GM21515 (cell line): ENCODE results near the gene NPW.

Experiments
- ATAC-seq: cut with Tn5 transposase; IDR thresholded peaks from one replicate; pipeline ENCODE4 v1.9.1; 2021; ENCODE audit not compliant: unreplicated experiment

Gene NPW

DNA sequence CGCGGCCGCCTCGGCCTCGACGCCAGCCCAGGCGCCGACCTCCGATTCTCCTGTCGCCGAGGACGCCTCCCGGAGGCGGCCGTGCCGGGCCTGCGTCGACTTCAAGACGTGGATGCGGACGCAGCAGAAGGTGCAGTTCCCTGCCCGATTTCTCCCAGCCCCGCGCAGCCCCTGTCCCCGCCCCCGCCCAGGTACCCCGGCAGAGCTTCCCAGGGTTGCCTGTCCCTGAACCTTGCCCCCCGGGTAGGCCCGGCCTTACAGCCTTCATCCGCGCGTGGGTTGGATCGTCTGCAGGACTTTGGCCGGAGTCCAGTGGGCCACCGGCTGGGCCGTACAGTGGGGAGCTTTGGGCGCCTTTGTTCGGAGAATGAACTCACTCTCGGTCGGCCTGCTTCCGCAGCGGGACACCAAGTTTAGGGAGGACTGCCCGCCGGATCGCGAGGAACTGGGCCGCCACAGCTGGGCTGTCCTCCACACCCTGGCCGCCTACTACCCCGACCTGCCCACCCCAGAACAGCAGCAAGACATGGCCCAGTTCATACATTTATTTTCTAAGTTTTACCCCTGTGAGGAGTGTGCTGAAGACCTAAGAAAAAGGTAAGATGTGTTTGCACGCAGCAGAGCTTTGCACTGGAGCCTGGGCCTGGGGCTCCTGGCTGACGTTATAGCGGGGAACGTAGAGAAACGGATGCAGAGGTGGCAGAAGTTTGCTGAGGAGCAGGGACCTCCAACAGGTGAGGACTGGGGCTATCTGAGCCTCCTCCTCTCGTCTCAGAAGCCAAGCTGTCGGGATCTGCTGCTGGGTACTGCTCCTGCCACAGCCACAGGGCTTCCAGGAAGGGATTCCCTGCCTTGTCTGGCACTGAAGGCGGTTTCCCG is 35.0 kb upstream of the NPW start:
- peak; percentile 12 for ATAC-seq

DNA sequence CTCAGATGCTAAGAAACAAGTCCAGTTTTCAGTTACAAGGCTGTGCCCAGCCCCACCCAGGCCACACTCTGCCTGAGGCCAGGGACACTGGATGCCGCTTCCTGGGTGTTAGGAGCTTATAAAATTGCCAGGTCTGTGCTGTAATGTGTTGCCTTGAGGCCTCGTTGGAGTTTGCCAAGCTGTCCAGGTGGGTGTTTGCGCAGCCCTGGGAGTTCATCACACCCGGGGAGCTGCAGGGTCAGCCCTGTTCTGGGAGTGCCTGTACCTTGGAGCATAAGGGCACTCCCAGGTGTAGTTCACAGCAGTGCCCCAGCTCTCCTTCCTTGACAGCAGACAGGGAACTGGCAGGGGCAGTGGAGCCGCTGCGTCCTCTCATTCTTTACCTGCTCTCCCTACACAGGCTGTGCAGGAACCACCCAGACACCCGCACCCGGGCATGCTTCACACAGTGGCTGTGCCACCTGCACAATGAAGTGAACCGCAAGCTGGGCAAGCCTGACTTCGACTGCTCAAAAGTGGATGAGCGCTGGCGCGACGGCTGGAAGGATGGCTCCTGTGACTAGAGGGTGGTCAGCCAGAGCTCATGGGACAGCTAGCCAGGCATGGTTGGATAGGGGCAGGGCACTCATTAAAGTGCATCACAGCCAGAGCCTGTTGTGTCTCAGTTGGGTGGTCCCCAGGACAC is 34.0 kb upstream of the NPW start:
- ATAC-seq: no peak

DNA sequence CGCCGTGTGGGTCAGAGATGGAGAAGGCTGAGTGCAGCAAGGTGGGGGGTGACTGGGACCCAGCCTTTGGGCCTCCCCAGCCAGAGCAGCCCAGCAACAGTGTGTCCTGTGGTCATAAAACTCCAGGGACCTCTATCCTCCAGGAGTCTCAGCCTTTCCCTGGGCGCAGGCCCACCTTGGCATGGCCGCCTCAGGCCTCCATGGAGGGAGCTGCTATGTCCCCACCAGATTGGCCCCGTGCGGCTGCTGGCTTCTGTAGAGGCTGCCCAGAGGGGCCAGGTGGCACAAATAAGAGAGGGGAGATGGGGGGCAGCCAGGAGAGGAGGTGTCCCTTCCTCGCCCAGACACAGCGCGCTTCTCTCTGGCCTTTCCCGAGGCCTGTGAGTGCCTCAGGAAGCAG is 32.4 kb upstream of the NPW start:
- ATAC-seq: no peak

DNA sequence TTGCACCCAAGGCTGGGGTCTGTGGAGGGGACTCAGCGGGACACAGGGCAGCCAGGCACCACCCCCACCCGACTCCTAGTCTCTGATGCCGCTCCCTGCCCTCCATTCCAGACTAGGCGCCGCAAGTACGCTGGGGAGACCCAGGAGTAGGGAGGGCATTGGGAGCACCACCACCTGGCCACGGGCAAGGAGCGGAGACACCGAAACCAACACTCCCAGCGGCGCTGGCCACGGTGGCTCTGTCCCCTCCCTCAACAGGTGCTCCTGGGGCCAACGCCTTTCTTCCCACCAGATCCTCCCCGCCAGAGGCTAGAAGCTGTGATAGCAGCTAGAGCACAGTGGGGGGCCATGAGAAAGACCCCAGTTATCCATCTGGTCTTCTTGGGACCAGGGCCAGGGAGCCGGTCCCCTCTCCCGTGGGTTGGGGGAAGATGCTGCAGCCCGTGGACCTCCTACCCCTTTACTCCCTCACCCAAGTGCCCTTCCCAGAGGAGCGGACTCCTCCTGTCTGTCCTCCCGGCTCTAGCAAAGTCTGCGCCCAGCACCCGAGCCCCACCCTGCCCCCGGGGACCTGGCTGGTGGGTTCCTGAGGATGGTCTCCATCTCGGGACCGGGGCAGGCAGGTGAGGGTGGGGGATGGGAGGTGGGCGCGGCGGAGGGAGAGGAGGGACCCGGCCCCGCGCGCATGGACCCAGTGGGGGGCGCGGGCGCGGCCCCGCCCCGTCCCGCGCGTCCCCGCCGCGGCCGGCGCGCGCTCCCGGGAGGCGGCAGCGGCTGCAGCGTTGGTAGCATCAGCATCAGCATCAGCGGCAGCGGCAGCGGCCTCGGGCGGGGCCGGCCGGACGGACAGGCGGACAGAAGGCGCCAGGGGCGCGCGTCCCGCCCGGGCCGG is 30.1 kb upstream of the NPW start, which contains the start of gene SYNGR3:
TSS of gene SYNGR3 (plus strand) at position 762 of the 892 bp plus-strand sequence. CDS start 133 bp downstream, outside the sequence.
- ATAC-seq: no peak

DNA sequence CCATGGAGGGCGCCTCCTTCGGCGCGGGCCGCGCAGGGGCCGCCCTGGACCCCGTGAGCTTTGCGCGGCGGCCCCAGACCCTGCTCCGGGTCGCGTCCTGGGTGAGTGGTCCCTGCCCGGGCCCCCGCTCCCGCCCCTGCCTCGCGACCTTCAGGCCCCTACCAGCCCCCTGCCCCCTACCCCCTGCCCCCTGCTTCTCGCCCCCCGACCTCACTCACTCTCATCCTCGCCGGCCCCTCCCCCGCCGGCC is 29.6 kb upstream of the NPW start:
- no peak for ATAC-seq

DNA sequence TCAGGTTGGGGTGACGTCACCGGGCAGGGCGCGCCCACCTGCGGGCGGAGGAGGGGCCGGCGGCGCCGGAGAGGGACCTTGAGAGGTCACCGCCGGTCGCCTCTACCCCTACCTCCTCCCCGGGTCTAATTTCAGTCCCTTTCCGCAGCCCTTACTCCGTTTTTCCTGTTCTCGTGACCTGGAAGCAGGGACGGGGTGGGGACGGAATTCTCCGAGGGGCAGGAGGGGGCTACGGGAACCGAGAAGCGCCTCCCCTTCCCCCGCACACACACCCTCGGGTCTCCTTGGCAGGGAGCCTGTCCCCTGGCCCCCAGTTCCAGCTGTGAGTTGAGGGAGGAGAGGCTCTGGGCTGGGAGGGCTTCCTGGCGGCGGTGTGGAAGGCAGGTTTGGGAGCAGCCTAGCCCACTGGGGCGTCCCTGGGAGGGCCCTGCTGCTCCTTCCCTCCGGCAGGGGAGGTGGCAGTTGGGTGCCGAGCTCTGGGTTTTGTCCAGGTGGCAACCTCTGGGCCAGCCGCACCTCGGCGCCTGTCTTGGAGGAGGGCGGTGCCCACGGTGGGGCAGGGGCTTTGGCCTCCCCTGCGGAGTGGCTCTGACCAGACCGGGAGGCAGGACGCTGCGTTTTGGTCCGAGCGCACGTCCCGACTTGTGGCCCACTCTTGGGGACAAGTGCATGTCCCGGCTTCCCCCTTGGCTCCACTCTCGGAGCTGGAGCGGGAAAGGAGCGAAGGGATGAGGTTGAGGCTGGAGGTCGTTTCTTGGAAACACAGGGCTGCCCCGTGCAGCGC is 29.0 kb upstream of the NPW start:
- ATAC-seq: no peak

DNA sequence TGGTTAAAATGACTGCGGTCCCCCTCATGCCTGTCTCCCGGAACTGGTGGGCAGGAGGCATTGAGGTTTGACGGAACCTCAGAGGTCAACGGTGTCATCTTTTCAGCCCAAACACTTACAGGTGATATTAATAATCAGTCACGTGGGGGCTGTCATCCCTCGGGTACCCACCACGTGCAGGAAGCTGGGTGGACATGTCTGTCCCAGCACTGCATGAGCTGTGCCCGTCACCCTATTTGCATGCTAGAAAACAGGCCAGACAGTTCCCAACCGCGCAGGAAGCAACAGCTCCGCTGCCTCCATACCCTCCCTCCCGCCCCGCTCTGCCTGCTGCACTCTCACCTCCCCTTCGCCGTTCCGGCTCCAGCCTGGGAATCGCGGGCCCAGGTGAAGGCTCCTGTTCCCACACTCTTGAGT is 28.4 kb upstream of the NPW start:
- no peak for ATAC-seq

DNA sequence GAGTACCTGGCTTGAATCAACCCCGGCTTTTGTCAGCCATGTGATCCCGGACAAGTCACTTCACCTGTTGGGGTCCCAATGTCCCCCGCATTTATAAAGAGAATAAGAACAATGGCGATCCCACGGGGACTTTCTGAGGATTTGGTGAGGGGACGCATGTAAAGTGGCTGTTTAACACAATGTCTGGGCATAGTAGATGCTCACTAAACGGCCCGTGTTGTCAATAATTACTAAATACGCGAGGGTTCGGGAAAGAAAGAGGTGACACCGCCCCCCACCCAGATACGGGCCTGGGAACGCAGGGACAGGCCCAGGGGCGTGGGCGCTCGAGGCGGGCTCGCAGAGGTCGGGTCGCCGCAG is 28.0 kb upstream of the NPW start:
- ATAC-seq: no peak

DNA sequence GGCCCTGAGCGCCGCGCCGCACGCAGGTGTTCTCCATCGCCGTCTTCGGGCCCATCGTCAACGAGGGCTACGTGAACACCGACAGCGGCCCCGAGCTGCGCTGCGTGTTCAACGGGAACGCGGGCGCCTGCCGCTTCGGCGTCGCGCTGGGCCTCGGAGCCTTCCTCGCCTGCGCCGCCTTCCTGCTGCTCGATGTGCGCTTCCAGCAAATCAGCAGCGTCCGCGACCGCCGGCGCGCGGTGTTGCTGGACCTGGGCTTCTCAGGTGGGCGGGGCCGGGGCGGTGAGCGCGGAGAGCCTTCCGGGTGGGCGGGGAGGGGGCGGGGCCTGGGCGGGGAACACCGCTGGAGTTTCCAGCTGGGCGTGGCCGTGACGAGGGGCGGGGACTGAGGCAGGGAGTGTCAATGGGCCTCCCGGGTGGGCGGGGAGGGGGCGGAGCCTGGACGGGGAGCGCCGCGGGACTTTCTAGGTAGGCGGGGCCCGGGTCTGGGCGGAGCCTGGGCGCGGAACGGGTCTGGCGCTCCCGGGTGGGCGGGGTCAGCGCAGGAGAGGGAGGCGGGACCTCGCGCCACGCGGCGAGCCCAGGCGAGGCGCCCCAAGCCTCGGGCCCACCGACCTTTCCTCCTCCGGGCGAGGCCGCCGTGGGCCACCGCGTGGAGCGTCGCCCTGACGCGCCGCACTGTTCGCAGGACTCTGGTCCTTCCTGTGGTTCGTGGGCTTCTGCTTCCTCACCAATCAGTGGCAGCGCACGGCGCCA is 27.5 kb upstream of the NPW start:
- ATAC-seq: peak; percentile 48

DNA sequence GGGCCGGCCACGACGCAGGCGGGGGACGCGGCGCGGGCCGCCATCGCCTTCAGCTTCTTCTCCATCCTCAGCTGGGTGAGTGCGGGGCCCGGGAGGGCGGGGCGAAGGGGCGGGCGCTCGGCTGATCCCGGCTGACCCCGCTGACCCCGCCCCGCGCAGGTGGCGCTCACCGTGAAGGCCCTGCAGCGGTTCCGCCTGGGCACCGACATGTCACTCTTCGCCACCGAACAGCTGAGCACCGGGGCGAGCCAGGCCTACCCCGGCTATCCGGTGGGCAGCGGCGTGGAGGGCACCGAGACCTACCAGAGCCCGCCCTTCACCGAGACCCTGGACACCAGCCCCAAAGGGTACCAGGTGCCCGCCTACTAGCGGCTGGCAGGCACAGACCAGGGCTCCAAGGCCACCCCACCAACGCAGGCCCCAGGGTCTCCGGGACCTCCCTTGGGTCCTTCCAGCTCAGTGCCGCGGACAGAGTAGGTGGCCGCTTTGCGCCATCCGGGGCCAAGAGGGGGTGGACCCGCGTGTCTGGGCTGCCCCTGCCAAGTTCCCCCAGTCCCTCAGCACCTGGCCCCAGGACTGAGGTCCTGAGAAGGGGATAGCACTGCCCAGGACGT is 26.8 kb upstream of the NPW start:
- ATAC-seq: no peak

DNA sequence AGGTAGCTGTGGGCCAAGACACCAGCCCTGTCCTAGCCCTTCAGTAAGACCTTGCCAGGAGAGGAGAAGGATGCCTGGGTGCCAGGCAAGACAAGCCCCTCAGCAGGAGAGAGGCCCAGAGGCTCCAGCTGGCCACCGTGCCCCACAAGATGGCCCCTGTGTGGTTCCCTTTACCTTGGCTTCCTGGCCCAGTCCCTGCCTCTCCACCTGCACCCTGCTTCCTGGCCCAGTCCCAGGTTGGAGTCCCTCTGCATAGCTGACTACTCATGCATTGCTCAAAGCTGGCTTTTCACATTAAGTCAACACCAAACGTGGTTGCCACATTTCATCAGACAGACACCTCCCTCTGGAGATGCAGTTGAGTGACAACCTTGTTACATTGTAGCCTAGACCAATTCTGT is 25.9 kb upstream of the NPW start:
- ATAC-seq: no peak

DNA sequence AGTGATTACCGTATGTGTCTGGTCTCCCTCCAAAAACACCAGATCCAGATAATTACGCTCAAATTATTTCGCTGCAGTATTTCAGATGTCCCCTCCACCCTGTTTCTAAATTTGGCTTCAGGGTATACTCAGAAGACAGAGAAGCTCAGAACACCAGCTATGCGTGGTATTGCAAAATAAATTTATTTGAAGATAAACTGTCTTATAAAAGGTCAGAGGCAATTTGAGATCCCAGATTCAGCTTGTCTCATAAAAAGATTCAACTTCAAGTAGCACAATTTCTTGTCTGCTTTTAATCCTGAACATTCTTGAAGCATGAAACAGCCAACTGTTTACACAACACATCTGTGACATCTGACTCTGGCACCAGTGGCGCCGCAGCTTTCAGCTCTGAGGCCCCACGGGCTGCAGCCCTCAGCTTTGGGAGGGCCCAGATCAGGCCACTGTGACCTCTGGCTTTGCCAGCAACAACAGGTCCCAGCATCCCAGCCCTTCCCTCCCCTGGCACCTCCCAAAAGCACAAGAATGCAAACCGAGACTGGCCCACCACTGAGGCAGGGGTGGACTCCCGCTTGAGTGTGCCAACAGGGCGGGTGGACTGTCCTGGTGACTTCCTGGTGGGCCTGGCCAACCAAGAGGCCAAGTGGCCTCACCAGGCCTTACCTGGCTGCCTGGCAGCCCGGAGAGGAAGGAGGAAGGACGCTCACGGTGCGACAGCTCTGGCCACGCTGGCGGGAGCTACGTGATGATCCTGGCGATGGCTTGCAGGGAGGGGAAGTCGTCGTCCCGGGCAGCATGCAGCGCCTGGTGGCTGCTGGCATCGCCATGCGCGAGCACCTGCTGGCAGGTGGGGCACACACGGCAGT is 21.9 kb upstream of the NPW start:
- no peak for ATAC-seq

DNA sequence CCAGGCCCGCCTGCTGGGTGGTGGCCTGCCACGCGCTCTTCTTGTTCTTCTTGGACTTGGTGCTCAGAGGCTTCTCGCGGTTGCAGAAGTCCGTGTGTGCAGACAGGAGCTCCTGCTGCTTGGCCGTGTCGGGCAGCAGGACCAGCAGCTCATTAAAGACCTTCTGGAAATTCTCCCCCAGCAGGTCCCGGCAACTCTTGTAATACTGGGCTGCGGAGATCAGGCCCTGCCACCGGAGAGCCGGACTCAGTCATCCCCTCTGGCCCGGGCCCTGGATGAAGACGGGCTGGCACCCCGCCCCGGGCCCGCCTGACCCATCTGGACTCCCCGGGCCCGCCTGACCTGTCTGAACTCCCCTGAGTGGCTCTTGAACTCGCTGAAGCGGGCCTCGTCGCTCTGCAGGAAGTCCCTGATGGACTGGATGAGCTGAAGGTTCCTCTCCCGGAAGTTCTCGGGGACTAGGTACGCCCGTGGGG is 21.2 kb upstream of the NPW start:
- no peak for ATAC-seq

DNA sequence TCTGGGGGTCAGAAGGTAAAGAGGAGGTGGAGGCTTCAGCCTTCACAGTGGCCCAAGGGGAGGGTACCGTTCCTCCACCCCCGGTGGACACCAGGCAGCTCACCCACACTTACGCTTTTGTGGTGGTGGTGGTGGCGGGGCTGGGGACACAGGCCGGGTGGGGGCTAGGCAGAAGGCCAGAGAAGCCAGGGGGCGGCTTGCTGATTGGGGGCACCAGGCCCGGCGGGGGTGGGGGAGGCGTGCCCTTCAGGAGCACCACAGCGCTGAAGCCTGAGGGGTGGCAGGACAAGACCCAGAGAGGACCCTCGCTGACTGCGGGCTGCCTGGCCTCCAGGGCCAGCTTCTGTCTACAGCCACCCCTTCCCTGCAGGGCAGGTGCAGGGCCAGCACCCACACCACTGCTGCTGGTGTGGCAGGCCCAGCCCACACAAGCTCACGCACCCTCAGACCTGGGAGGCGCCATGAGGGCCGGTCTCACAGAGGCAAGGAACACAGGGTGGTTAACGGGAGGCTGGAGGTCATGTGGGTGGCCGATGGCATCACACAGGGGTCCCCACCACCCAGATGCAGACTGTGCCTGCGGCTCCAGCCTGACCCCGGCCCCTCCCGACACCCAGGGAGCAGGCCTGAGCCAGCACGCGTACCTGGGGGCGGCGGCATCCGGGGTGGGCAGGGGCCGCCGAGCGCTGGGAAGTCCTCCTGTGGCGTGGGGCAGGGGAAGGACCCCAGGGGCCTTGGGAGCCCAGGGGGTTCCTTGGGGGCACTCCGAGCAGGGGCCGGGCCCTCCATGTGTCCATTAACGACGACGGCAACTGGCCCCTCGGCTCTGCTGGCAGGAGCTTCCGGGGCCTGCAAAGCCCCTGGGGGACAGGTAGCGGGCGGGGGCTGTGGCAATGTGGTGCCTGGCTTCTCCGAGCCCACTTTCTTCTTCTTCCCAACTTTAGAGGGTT is 20.5 kb upstream of the NPW start:
- ATAC-seq: no peak

DNA sequence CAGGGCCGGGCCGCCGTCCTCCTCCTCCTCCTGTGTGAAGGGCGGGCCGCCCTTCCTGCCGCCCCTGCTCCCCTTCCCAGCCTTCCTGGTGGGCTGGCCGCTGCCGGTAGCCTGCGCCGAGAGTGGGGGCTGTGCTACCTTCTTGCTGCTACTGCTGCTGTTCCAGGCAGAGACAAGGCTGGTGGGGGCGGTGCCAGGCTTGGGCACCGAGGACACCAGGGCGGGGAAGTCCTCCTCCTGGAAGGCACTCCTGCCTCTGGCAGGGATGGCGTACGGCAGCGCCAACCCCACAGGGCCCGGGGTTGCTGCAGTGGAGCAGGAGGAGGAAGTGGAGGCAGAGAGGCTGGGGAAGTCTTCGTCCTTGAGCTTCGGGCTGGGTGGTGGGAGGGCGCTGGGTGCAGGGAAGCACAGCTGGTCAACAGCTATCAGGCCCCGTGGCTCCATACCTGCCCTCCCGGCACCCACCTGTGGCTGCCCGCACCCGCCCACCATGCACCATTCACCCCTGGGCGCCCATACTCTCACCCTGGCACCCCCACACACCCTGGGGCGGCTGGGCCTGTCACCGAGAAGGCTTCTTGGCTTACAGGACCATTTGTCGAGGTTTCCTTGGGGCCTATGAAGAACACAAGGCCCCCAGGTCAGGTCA is 19.6 kb upstream of the NPW start:
- no peak for ATAC-seq

DNA sequence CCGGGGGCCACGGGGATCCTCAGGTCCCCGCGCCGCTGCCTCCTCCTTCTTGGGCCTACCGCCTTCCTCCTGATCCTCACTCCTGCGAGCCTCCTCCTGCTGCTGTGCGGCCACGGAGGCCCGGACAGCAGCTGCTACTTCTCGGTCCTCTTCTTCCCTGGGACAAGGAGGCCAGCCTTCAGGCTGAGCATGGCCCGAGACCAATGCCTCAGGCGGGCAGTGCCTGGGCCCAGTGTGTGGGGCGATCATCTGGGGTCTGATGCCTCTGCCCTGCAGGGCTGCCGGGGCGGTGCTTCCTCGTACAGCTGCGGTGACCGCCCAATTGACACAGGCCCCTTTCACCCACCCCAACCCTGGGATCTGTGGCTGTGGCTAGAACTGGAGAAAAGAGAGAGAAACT is 18.6 kb upstream of the NPW start:
- ATAC-seq: no peak
